C4-2B (cell line): ENCODE measurements around the gene CD44.

Experiments used
- ZFX ChIP-seq: fragments of 450-650 bp; IDR thresholded peaks from 2 replicates; pipeline ENCODE4 v1.6.1; 2017
- TF ChIP-seq, protein P1 (sequence below): fragments of 450-650 bp; conservative IDR thresholded peaks from 2 replicates; pipeline ENCODE4 v1.5.1; 2017; ENCODE audit warnings: mild to moderate bottlenecking

DNA sequence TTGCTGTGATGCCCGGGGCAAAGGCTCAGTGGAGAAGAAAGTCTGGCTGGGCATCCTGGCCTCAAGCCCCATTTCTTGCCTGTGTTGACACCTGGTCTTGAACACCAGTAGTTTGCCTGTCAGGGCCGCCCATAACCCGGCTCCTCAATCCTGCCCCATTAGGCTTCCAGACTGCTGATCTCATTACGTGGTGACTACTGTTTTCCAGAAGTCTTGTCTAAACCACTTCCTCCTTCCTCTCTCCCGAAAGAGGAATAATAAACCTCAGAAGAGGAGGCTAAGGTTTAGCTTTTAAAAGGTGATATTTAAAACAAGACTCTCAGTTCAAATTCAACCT, 97.7 kb downstream of the CD44 start:
- TF ChIP-seq, protein P1, sequence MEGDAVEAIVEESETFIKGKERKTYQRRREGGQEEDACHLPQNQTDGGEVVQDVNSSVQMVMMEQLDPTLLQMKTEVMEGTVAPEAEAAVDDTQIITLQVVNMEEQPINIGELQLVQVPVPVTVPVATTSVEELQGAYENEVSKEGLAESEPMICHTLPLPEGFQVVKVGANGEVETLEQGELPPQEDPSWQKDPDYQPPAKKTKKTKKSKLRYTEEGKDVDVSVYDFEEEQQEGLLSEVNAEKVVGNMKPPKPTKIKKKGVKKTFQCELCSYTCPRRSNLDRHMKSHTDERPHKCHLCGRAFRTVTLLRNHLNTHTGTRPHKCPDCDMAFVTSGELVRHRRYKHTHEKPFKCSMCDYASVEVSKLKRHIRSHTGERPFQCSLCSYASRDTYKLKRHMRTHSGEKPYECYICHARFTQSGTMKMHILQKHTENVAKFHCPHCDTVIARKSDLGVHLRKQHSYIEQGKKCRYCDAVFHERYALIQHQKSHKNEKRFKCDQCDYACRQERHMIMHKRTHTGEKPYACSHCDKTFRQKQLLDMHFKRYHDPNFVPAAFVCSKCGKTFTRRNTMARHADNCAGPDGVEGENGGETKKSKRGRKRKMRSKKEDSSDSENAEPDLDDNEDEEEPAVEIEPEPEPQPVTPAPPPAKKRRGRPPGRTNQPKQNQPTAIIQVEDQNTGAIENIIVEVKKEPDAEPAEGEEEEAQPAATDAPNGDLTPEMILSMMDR = no peak
- no peak for TF ChIP-seq ZFX
